Thyroid gland (tissue), 4 donors: ENCODE measurements around the gene BRD3.

Experiments used
- CTCF ChIP-seq, 6 experiments: fragments of 200-600 bp in 3 of 6; fragments of 450-650 bp in 3 of 6; sonication (generic) in 3 of 6; IDR thresholded peaks; one replicate each; pipeline ENCODE4 v1.5.1; 2016 to 2019; ENCODE audit warnings: antibody characterized with exemption in 6 of 6, mild to moderate bottlenecking in 2 of 6, inconsistent platforms in 1 of 6, moderate library complexity in 1 of 6
- POLR2A ChIP-seq, 2 donors: fragments of 450-650 bp; IDR thresholded peaks; one replicate each; pipeline ENCODE4 v1.6.1; 2017; ENCODE audit warnings: antibody characterized with exemption in 2 of 2, mild to moderate bottlenecking in 2 of 2, moderate library complexity in 1 of 2

DNA sequence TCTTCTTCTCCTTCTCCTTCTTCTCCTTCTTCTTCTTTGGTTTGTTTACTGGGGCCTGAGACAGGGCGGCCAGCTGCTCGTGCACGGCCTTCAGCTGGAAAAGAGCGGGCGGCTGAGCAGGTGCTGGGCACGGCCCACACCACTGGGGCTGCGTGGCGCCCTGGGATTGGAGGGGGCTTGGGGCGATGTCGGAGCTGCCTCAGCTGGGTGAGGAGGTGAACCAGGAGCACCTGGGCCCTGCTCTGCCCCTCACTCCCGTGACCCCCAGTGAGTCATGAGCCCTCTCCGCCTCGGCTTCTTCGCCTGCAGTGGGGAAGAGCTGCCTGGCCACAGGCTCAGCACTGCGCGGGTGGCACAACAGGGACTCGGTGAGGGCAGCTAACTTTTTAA lies 27.7 kb downstream of the BRD3 start:
- TF ChIP-seq POLR2A (IDR thresholded peaks at IDR 0.05) (no peak), CTCF (IDR thresholded peaks at IDR 0.05) (no peak)
